ENCODE results near the gene IDE. TPM values are rescaled to one million over a fixed set of nuclear protein-coding genes. Genes with fewer than 3 reads are reported as not detected.

The IDE gene
- total RNA-seq, 1 donor from 2014 or later = 17.2 TPM

DNA sequence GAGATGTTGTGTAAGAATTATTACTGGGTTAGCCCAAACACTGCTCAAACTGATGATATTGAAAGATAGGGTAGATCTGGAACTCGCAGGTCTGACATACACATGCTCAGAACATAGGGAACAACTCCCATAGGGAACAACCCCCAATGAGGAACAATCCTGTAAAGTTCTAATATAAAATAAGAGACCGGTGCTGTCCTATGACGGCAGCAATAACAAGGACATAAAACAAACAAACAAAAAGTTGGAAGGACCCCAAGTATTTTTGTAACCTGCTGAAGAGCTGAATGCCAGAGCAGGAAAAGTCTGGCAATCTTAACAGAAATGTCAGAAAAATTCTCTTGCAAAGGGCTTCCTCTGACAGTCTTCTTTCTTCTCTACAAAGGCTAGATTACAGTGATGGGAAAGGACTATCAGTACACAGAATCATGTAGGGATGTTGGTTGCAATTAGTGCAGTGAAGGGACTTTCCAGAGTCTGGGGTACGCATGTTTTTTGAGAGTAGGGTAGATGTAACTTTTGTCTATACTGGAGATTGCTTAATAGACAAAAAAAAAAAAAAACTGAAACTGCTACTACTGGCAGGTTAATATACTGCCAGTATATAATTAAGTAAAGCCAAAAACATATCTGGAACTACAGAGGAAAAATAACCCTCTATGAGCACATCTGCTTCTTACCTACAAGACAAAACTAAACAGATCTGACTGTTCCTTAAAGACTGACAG is 35.5 kb downstream of the IDE start:
- H3K4me3 Mint-ChIP-seq (ENCODE audit: unreplicated experiment) = no peak overlapping the region
- H3K27ac Mint-ChIP-seq (ENCODE audit: unreplicated experiment) = no peak overlapping the region
- TF ChIP-seq, protein P1, sequence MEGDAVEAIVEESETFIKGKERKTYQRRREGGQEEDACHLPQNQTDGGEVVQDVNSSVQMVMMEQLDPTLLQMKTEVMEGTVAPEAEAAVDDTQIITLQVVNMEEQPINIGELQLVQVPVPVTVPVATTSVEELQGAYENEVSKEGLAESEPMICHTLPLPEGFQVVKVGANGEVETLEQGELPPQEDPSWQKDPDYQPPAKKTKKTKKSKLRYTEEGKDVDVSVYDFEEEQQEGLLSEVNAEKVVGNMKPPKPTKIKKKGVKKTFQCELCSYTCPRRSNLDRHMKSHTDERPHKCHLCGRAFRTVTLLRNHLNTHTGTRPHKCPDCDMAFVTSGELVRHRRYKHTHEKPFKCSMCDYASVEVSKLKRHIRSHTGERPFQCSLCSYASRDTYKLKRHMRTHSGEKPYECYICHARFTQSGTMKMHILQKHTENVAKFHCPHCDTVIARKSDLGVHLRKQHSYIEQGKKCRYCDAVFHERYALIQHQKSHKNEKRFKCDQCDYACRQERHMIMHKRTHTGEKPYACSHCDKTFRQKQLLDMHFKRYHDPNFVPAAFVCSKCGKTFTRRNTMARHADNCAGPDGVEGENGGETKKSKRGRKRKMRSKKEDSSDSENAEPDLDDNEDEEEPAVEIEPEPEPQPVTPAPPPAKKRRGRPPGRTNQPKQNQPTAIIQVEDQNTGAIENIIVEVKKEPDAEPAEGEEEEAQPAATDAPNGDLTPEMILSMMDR (IDR thresholded peaks at IDR 0.05; ENCODE audit: partially characterized antibody, unreplicated experiment) = no peak
- no peaks in the 10 kb centered on the region for H3K9me3 Mint-ChIP-seq (ENCODE audit: unreplicated experiment)
- no peaks in the 10 kb centered on the region for H3K27me3 Mint-ChIP-seq (ENCODE audit: unreplicated experiment)
- no peak for DNase-seq
- H3K4me1 Mint-ChIP-seq (ENCODE audit: low read depth, unreplicated experiment) = peaks cover 7% of the 10 kb centered on the region
- no peaks in the 10 kb centered on the region for H3K36me3 Mint-ChIP-seq (ENCODE audit: unreplicated experiment)

DNA sequence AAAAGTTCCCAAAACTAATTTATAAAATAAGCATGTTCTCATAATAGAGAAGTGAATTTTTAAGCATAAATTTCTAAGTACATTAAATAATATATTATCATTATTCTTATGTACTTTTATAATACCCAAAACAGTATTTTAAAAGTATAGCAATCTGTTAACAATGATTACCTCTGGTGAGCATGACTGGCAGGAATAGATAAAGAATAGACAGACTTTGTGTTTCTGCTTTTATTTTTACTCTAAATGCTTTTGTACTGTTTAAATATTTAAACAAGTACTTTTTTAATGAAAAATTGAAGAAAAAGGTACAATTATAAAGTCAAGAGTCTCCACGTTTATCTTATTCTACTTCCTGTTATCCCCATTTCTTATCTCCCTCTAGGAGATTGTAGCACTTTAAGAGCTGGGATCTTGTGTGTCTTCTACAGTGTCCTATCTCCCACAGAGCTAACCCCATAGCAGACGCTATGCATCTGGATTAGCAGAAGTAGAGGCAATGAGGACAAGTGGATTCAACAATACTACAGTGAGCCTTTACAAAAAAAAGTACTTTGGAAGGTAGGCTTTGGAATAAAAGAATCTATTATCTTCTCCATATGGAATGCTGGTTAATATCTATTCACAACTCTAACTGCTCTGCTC is 42.9 kb downstream of the IDE start:
- Mint-ChIP-seq H3K27me3 (ENCODE audit: unreplicated experiment) (no peaks in the 10 kb centered on the region), H3K9me3 (ENCODE audit: unreplicated experiment) (no peaks in the 10 kb centered on the region), H3K4me1 (ENCODE audit: low read depth, unreplicated experiment) (peaks cover 2% of the 10 kb centered on the region), H3K4me3 (ENCODE audit: unreplicated experiment) (no peak overlapping the region), H3K36me3 (ENCODE audit: unreplicated experiment) (no peaks in the 10 kb centered on the region), H3K27ac (ENCODE audit: unreplicated experiment) (no peak overlapping the region)
- TF ChIP-seq, protein P1 (IDR thresholded peaks at IDR 0.05; ENCODE audit: partially characterized antibody, unreplicated experiment) = no peak
- no peak for DNase-seq

DNA sequence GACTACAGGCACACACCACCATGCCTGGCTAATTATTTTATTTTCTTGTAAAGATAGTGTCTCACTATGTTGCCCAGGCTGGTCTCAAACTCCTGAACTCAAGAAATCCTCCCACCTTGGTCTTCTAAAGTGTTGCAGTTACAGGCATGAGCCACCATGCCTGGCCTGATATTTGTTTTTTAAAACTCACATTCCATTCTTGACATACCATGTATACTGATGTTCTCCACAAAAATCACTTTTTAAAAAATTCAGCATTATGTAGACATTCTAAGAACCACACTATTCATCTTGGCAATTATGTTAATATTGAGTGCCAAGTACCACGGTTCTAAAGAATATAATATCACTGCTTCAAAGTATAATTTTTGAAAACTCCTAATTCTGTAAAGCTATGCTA is 43.5 kb downstream of the IDE start:
- Mint-ChIP-seq H3K36me3 (ENCODE audit: unreplicated experiment) (no peaks in the 10 kb centered on the region), H3K27me3 (ENCODE audit: unreplicated experiment) (no peaks in the 10 kb centered on the region), H3K4me3 (ENCODE audit: unreplicated experiment) (no peak overlapping the region), H3K4me1 (ENCODE audit: low read depth, unreplicated experiment) (peaks cover 2% of the 10 kb centered on the region), H3K27ac (ENCODE audit: unreplicated experiment) (no peak overlapping the region), H3K9me3 (ENCODE audit: unreplicated experiment) (no peaks in the 10 kb centered on the region)
- no peak for DNase-seq
- TF ChIP-seq, protein P1 (IDR thresholded peaks at IDR 0.05; ENCODE audit: partially characterized antibody, unreplicated experiment) = no peak

DNA sequence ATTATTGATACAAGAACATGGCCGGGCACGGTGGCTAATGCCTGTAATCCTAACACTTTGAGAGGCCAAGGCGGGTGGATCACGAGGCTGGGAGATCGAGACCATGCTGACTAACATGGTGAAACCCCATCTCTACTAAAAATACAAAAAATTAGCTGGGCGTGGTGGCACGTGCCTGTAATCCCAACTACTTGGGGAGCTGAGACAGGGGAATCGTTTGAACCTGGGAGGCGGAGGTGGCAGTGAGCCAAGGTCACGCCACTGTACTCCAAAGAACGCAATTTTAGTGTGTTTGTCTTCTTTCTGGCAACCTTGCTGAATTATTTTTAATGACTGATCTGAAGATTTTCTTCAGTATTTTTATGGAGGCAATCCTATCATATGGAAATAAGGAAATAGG is 46.2 kb downstream of the IDE start:
- Mint-ChIP-seq H3K27ac (ENCODE audit: unreplicated experiment) (no peak overlapping the region), H3K36me3 (ENCODE audit: unreplicated experiment) (no peaks in the 10 kb centered on the region), H3K4me3 (ENCODE audit: unreplicated experiment) (no peak overlapping the region), H3K4me1 (ENCODE audit: low read depth, unreplicated experiment) (no peaks in the 10 kb centered on the region), H3K9me3 (ENCODE audit: unreplicated experiment) (no peaks in the 10 kb centered on the region), H3K27me3 (ENCODE audit: unreplicated experiment) (no peaks in the 10 kb centered on the region)
- TF ChIP-seq, protein P1 (IDR thresholded peaks at IDR 0.05; ENCODE audit: partially characterized antibody, unreplicated experiment) = no peak
- no peak for DNase-seq

DNA sequence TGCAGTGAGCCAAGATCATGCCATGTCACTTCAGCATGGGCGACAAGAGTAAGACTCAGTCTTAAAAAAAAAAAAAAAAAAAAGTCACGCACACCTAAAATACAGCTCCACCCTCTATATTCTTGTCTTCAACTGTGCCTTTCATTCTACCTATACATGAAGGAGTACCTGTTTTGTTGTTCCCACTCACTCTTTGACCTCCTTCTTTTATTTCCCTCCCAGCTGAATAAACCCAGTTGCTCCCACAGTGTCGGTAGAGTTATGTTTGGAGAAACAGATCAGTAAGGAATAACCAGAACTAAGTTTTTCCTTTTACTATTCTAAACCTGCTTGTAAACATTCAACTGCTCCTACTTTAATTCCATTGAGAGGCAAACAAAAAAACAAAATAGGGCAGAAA is 50.3 kb downstream of the IDE start:
- TF ChIP-seq, protein P1 (IDR thresholded peaks at IDR 0.05; ENCODE audit: partially characterized antibody, unreplicated experiment) = no peak
- Mint-ChIP-seq H3K27me3 (ENCODE audit: unreplicated experiment) (no peaks in the 10 kb centered on the region), H3K36me3 (ENCODE audit: unreplicated experiment) (no peaks in the 10 kb centered on the region), H3K4me3 (ENCODE audit: unreplicated experiment) (no peak overlapping the region), H3K4me1 (ENCODE audit: low read depth, unreplicated experiment) (no peaks in the 10 kb centered on the region), H3K27ac (ENCODE audit: unreplicated experiment) (no peak overlapping the region), H3K9me3 (ENCODE audit: unreplicated experiment) (no peaks in the 10 kb centered on the region)
- DNase-seq = no peak

All from glutamatergic neuron (in vitro differentiated cells).